Fibroblast of lung (primary cell): ENCODE measurements around the gene RCN1. TPM values are rescaled to one million over a fixed set of nuclear protein-coding genes. Genes with fewer than 3 reads are reported as not detected.
A peak's percentile ranks its signal among the peaks of the same experiment; 100 is the strongest.

Experiments
- DNase-seq, 2 donors: peaks; one replicate each; pipeline versions ENCODE4 v3.0.0 to v3.0.0-alpha.2; 2010; ENCODE audit warnings: low read depth in 2 of 2
- H2AFZ ChIP-seq: 2 replicates; pipeline ENCODE4 v1.5.1; 2012; ENCODE audit warnings: low read length, control low read depth, inconsistent platforms
- H3K27ac ChIP-seq: 2 replicates; pipeline ENCODE4 v1.5.1; 2011; ENCODE audit warnings: low read length, control low read depth; ENCODE audit not compliant: insufficient read depth
- H3K27me3 ChIP-seq: 2 replicates; pipeline ENCODE4 v1.5.1; 2011; ENCODE audit warnings: mild to moderate bottlenecking, low read length; ENCODE audit not compliant: control insufficient read depth, insufficient read depth
- H3K36me3 ChIP-seq: 2 replicates; pipeline ENCODE4 v1.5.1; 2011; ENCODE audit warnings: low read length; ENCODE audit not compliant: control insufficient read depth, insufficient read depth
- H3K4me1 ChIP-seq: 2 replicates; pipeline ENCODE4 v1.5.1; 2011; ENCODE audit warnings: low read length; ENCODE audit not compliant: control insufficient read depth, insufficient read depth; ENCODE audit errors: extremely low read depth
- H3K4me2 ChIP-seq: 2 replicates; pipeline ENCODE4 v1.5.1; 2011; ENCODE audit warnings: low read length, control low read depth; ENCODE audit not compliant: insufficient read depth; ENCODE audit errors: extremely low read depth
- H3K4me3 ChIP-seq, 4 experiments: fragments of 200-600 bp in 1 of 4; sonication (generic) in 1 of 4; replicated peaks in 1 of 4; 2 replicates each; pipeline ENCODE4 v1.5.1; 2011 to 2016; ENCODE audit warnings: low read length in 4 of 4, low read depth in 3 of 4, mild to moderate bottlenecking in 3 of 4, control low read depth in 2 of 4, inconsistent platforms in 1 of 4, mixed read lengths in 1 of 4; ENCODE audit not compliant: insufficient read depth in 1 of 4; ENCODE audit errors: control extremely low read depth in 1 of 4
- H3K79me2 ChIP-seq: 2 replicates; pipeline ENCODE4 v1.5.1; 2012; ENCODE audit warnings: mild to moderate bottlenecking, low read length, inconsistent platforms; ENCODE audit not compliant: control insufficient read depth, insufficient read depth
- H3K9ac ChIP-seq: 2 replicates; pipeline ENCODE4 v1.5.1; 2011; ENCODE audit warnings: mild to moderate bottlenecking, low read length, control low read depth; ENCODE audit not compliant: insufficient read depth
- H3K9me3 ChIP-seq: 2 replicates; pipeline ENCODE4 v1.5.1; 2012; ENCODE audit warnings: low read depth, low read length; ENCODE audit not compliant: control insufficient read depth, insufficient read depth
- H4K20me1 ChIP-seq: 2 replicates; pipeline ENCODE4 v1.5.1; 2011; ENCODE audit warnings: low read length; ENCODE audit not compliant: control insufficient read depth, insufficient read depth; ENCODE audit errors: extremely low read depth
- EZH2 ChIP-seq: IDR thresholded peaks from 2 replicates; pipeline ENCODE4 v1.5.1; 2012; ENCODE audit warnings: low read length, control low read depth, mild to moderate bottlenecking; ENCODE audit errors: missing control alignments
- polyA plus RNA-seq, 2 donors: library from polyadenylated mRNA; depleted of rRNA in 1 of 2; stranded (reverse) in 1 of 2; unstranded in 1 of 2; fragments of >200 nt; gene quantifications; 2 replicates each; pipeline ENCODE4 v1.2.1, GENCODE V29; 2011 to 2012; ENCODE audit warnings: missing spikeins in 1 of 2
- total RNA-seq: library from RNA; depleted of rRNA; stranded (reverse); fragments of >200 nt; gene quantifications from 2 replicates; pipeline ENCODE4 v1.2.1, GENCODE V29; 2014
- TF ChIP-seq, protein P1 (sequence below), 2 donors: IDR thresholded peaks in 1 of 2; conservative IDR thresholded peaks in 1 of 2; 1 replicate in 1 of 2; 2 replicates in 1 of 2; pipeline ENCODE4 v1.5.1; 2011 to 2012; ENCODE audit warnings: low read length in 2 of 2, control low read depth in 1 of 2, inconsistent platforms in 1 of 2, low read depth in 1 of 2, mild to moderate bottlenecking in 1 of 2

Gene RCN1
- total and polyA plus RNA-seq, 2 donors (not counting 1 experiment from before 2014, with no cell fraction given): 371 to 436 TPM

DNA sequence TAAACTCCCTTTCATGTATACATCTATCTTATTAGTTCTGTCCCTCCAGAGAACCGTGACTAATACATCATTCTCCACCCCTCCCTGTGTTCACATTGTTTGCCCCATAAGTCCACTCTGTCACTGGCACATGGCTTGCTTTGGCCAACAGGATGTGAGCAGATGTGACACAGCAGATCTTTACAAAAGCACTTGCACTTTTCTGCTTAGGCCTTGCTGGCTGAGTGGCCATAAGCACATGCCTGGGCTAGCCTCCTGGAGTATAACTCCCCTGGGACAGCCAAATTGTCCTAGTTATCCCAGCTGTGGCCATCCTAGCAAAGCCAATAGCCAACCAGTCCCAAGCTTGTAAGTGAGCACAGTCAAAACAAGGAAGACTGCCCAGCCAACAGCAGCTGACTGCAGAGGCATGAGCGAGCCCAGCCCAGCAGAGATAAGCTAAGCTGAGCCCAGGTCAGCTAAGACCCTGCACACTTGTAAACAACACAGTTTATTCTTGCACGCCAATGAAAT lies 9.7 kb upstream of the RCN1 start:
- TF ChIP-seq EZH2: no peak
- TF ChIP-seq, protein P1, sequence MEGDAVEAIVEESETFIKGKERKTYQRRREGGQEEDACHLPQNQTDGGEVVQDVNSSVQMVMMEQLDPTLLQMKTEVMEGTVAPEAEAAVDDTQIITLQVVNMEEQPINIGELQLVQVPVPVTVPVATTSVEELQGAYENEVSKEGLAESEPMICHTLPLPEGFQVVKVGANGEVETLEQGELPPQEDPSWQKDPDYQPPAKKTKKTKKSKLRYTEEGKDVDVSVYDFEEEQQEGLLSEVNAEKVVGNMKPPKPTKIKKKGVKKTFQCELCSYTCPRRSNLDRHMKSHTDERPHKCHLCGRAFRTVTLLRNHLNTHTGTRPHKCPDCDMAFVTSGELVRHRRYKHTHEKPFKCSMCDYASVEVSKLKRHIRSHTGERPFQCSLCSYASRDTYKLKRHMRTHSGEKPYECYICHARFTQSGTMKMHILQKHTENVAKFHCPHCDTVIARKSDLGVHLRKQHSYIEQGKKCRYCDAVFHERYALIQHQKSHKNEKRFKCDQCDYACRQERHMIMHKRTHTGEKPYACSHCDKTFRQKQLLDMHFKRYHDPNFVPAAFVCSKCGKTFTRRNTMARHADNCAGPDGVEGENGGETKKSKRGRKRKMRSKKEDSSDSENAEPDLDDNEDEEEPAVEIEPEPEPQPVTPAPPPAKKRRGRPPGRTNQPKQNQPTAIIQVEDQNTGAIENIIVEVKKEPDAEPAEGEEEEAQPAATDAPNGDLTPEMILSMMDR (conservative IDR thresholded peaks at IDR 0.05 in 1 of 2, IDR thresholded peaks at IDR 0.05 in 1 of 2; ENCODE audit: low read depth in 1 of 2, low read length in 2 of 2): no peak
- Histone ChIP-seq H2AFZ (peak overlapping the region; percentile 4), H3K4me3 (no peak overlapping the region), H3K4me1 (peaks cover 4% of the 10 kb centered on the region), H3K27me3 (no peaks in the 10 kb centered on the region), H3K36me3 (no peaks in the 10 kb centered on the region), H4K20me1 (no peaks in the 10 kb centered on the region), H3K79me2 (no peaks in the 10 kb centered on the region), H3K9ac (no peak overlapping the region), H3K9me3 (no peaks in the 10 kb centered on the region), H3K4me2 (no peak overlapping the region), H3K27ac (no peak overlapping the region)
- peak; percentile 50 to 61 for DNase-seq

DNA sequence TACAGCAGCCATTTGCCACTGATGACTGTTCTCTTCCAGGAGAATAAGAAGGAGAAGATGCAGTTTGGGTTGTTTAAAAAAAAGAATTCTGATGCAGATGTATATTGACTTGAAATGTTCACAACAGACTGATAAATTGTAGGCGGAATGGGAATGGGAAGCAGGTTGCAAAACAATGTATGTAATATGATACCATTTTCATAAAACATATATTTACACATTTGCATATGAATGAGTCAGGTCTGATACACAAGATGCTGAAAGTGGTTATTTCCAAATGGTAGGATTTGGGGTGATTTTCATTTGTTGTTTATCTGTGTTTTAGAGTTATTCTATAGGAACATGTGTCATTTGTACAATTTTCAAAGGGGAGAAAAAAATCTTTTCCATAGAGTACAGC lies 9.0 kb upstream of the RCN1 start:
- H3K36me3 ChIP-seq: no peaks in the 10 kb centered on the region

DNA sequence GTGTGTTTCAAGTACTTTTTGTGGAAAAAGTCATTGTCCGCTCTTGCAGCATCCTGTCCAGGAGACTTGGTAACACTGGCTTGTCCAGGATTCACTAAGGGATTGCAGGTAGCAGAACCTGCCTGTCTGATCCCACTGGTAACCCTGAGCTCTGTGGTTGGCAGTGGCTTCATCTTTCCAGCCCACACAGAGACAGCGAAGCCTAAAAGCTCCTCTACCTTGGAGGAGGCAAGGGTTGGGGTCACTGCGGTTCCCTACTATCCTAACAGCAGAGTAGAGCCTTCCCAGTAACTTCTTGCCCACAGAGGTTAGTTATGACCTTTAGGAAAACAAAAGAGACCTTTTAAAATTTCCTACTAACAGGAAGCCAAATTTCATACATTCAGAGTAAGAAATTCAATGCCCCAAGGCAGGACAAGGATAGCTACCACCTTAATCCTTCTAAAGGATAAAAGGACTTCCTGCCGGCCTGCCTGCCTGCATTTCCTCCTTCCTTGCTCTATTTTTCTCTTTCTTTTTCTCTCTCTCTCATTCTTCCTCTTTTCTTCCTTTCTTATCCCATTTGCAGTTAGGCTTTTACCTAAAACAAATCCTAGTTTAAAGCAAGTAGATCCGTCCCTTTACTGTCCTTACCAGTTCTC lies 8.4 kb upstream of the RCN1 start:
- H3K4me3 ChIP-seq: no peak overlapping the region
- TF ChIP-seq, protein P1 (conservative IDR thresholded peaks at IDR 0.05 in 1 of 2, IDR thresholded peaks at IDR 0.05 in 1 of 2; ENCODE audit: low read depth in 1 of 2, low read length in 2 of 2): no peak
- TF ChIP-seq EZH2: no peak
- no peak overlapping the region for H3K9ac ChIP-seq
- no peaks in the 10 kb centered on the region for H3K36me3 ChIP-seq
- H3K4me2 ChIP-seq: no peak overlapping the region
- no peak overlapping the region for H2AFZ ChIP-seq
- H3K27me3 ChIP-seq: no peaks in the 10 kb centered on the region
- H3K9me3 ChIP-seq: no peaks in the 10 kb centered on the region
- H4K20me1 ChIP-seq: no peaks in the 10 kb centered on the region
- H3K4me1 ChIP-seq: peaks cover 10% of the 10 kb centered on the region
- no peak overlapping the region for H3K27ac ChIP-seq
- DNase-seq: no peak
- no peaks in the 10 kb centered on the region for H3K79me2 ChIP-seq

More for the DNA sequence above, 9.0 kb upstream of the RCN1 start:
- Histone ChIP-seq H3K9ac (no peak overlapping the region), H3K27ac (no peak overlapping the region), H2AFZ (no peak overlapping the region), H3K4me3 (no peak overlapping the region), H4K20me1 (no peaks in the 10 kb centered on the region), H3K4me1 (peaks cover 4% of the 10 kb centered on the region), H3K27me3 (no peaks in the 10 kb centered on the region), H3K9me3 (no peaks in the 10 kb centered on the region), H3K4me2 (no peak overlapping the region), H3K79me2 (no peaks in the 10 kb centered on the region)
- TF ChIP-seq, protein P1 (conservative IDR thresholded peaks at IDR 0.05 in 1 of 2, IDR thresholded peaks at IDR 0.05 in 1 of 2; ENCODE audit: low read depth in 1 of 2, low read length in 2 of 2): no peak
- TF ChIP-seq EZH2: no peak
- peak in 1 of 2 donors; percentile 49 for DNase-seq
